OCI-LY7 (cell line): ENCODE results near the gene AGA. TPM values are rescaled to one million over a fixed set of nuclear protein-coding genes. Genes with fewer than 3 reads are reported as not detected.

ENCODE experiments used
- BruUV-seq: library from RNA; stranded (reverse); fragments of 400-500 nt; replicated peaks from 2 replicates; lab custom pipeline; 2021; lab: Mats Ljungman, UMichigan
- CTCF ChIA-PET: fragments of 300-600 bp; sonication (Branson Sonifier 250); formaldehyde crosslinking; loops from one replicate; lab custom pipeline; 2022; ENCODE audit warnings: antibody characterized with exemption; ENCODE audit not compliant: unreplicated experiment; lab: Charles Lee
- POLR2A ChIA-PET: fragments of 300-600 bp; sonication (Branson Sonifier 250); formaldehyde crosslinking; loops from one replicate; lab custom pipeline; 2022; ENCODE audit warnings: antibody characterized with exemption; lab: Charles Lee
- DNase-seq: peaks from one replicate; pipeline ENCODE4 v3.0.0-alpha.2; 2015; ENCODE audit warnings: low spot score
- H2AFZ ChIP-seq: fragments of 200-600 bp; sonication (generic), shearing (Covaris generic); 2 replicates; pipeline ENCODE4 v1.6.1; 2014; ENCODE audit warnings: mild to moderate bottlenecking, antibody characterized with exemption, low read length, moderate library complexity
- H3K27ac ChIP-seq: fragments of 200-600 bp; sonication (generic); 2 replicates; pipeline ENCODE4 v1.5.1; 2014; ENCODE audit warnings: mixed run types, low read depth, mild to moderate bottlenecking, moderate library complexity, low read length, inconsistent platforms; ENCODE audit not compliant: poor library complexity, severe bottlenecking
- H3K36me3 ChIP-seq: fragments of 200-600 bp; sonication (generic); 2 replicates; pipeline ENCODE4 v1.6.1; 2014; ENCODE audit warnings: mild to moderate bottlenecking, antibody characterized with exemption, low read length, moderate library complexity, mixed read lengths; ENCODE audit not compliant: insufficient read depth
- H3K4me1 ChIP-seq: fragments of 200-600 bp; sonication (generic); 2 replicates; pipeline ENCODE4 v1.5.1; 2014; ENCODE audit warnings: mild to moderate bottlenecking, low read length; ENCODE audit not compliant: insufficient read depth, poor library complexity, severe bottlenecking
- H3K4me2 ChIP-seq: fragments of 200-600 bp; sonication (generic); 2 replicates; pipeline ENCODE4 v1.6.1; 2014; ENCODE audit warnings: mild to moderate bottlenecking, low read length
- H3K4me3 ChIP-seq: fragments of 200-600 bp; sonication (generic); 2 replicates; pipeline ENCODE4 v1.5.1; 2014; ENCODE audit warnings: mild to moderate bottlenecking, low read depth, low read length; ENCODE audit not compliant: poor library complexity, severe bottlenecking
- H3K79me2 ChIP-seq: fragments of 200-600 bp; sonication (generic); 2 replicates; pipeline ENCODE4 v1.6.1; 2016; ENCODE audit warnings: low read depth, mild to moderate bottlenecking, low read length, moderate library complexity, mixed read lengths; ENCODE audit not compliant: insufficient read depth
- H3K9me2 ChIP-seq: fragments of 200-600 bp; sonication (generic); 2 replicates; pipeline ENCODE4 v1.6.1; 2016; ENCODE audit warnings: mild to moderate bottlenecking, low read length, mixed read lengths; ENCODE audit not compliant: insufficient read depth
- H3K9me3 ChIP-seq: fragments of 200-600 bp; sonication (generic); 2 replicates; pipeline ENCODE4 v1.6.1; 2014; ENCODE audit warnings: mild to moderate bottlenecking, mixed run types, low read length, mixed read lengths
- H4K20me1 ChIP-seq: fragments of 200-600 bp; sonication (generic); 2 replicates; pipeline ENCODE4 v1.6.1; 2014; ENCODE audit warnings: mild to moderate bottlenecking, antibody characterized with exemption, low read length, moderate library complexity, mixed read lengths; ENCODE audit not compliant: insufficient read depth
- CTCF ChIP-seq: fragments of 200-600 bp; sonication (generic); conservative IDR thresholded peaks from 2 replicates; pipeline ENCODE4 v1.5.1; 2014; ENCODE audit warnings: mild to moderate bottlenecking, antibody characterized with exemption, low read length, moderate library complexity, mixed read lengths
- EZH2phosphoT487 ChIP-seq: fragments of 200-600 bp; sonication (generic); IDR thresholded peaks from 2 replicates; pipeline ENCODE4 v1.6.1; 2018; ENCODE audit warnings: low read depth, borderline replicate concordance, mild to moderate bottlenecking, mixed run types, antibody characterized with exemption, low read length, moderate library complexity, mixed read lengths
- intact Hi-C: fragments of 100-400 bp; cut with micrococcal nuclease; formaldehyde crosslinking; loops from one replicate; pipeline ENCODE4 v1.10.0; 2022; ENCODE audit not compliant: unreplicated experiment
- total RNA-seq, 2 experiments: library from RNA; depleted of rRNA in 1 of 2; stranded (reverse); fragments of >200 nt in 1 of 2; shearing (Covaris generic) in 1 of 2; gene quantifications; 2 replicates each; pipeline ENCODE4 v1.2.3, GENCODE V29; 2014 to 2022

The AGA gene
- total RNA-seq, 2 experiments from 2014 or later: 15.5 to 23.2 TPM

- no peaks in the 10 kb centered on the region for H3K9me2 ChIP-seq
- CTCF ChIA-PET: interaction anchor here (0.8 kb wide), 1 partner anchor 151 kb away, joined by 3 read pairs; no protein-coding TSS in a partner anchor
- TF ChIP-seq EZH2phosphoT487 (no peak), CTCF (peak; percentile 58)
- H3K36me3 ChIP-seq: peaks cover 27% of the 10 kb centered on the region
- peak overlapping the region; percentile 73 for H3K4me3 ChIP-seq
- no peaks in the 10 kb centered on the region for H3K9me3 ChIP-seq
- H3K4me2 ChIP-seq: peak overlapping the region; percentile 84
- peak overlapping the region; percentile 87 for H3K27ac ChIP-seq
- TSS peak; percentile 66 for BruUV-seq
- intact Hi-C loops: no loop called here
- H4K20me1 ChIP-seq: no peaks in the 10 kb centered on the region
- peaks cover 17% of the 10 kb centered on the region for H3K4me1 ChIP-seq
- POLR2A ChIA-PET: interaction anchor here (0.7 to 2.9 kb wide), 11 partner anchors 10 to 331 kb away, joined by 3 to 27 read pairs (median 7); partner anchors contain the start of gene NEIL3
- H2AFZ ChIP-seq: peak overlapping the region; percentile 98; the same call in 1 of the 2 replicates
- H3K79me2 ChIP-seq: peaks cover 13% of the 10 kb centered on the region; the same call in 1 of the 2 replicates
- peak; percentile 79 for DNase-seq
These were observed 1.0 kb downstream of the AGA start for GRCh38 chr4:177441061-177441802.

- TF ChIP-seq EZH2phosphoT487 (no peak), CTCF (no peak)
- ChIA-PET POLR2A (interaction anchor here (1.3 kb wide), 1 partner anchor 185 kb away, joined by 3 read pairs; no protein-coding TSS in a partner anchor), CTCF (no interaction called here)
- H3K4me3 ChIP-seq: no peak overlapping the region
- no peaks in the 10 kb centered on the region for H3K9me2 ChIP-seq
- H3K4me2 ChIP-seq: no peak overlapping the region
- peaks cover 58% of the 10 kb centered on the region for H3K36me3 ChIP-seq
- BruUV-seq: no TSS peak
- peaks cover 13% of the 10 kb centered on the region; the same call in 1 of the 2 replicates for H3K79me2 ChIP-seq
- intact Hi-C loops: no loop called here
- H4K20me1 ChIP-seq: no peaks in the 10 kb centered on the region
- H3K27ac ChIP-seq: no peak overlapping the region
- no peak overlapping the region for H2AFZ ChIP-seq
- no peaks in the 10 kb centered on the region for H3K9me3 ChIP-seq
- no peak for DNase-seq
- peaks cover 13% of the 10 kb centered on the region for H3K4me1 ChIP-seq
These were observed 5.8 kb downstream of the AGA start for GRCh38 chr4:177436456-177436855.

GRCh38 chr4:177434667-177435066 is 7.6 kb downstream of the AGA start:
- no peak overlapping the region for H3K4me3 ChIP-seq
- BruUV-seq: no TSS peak
- H3K36me3 ChIP-seq: peaks cover 65% of the 10 kb centered on the region
- TF ChIP-seq CTCF: no peak
- no peak for TF ChIP-seq EZH2phosphoT487
- ChIA-PET POLR2A (interaction anchor here (1.0 to 2.2 kb wide), 3 partner anchors 8 to 26 kb away, joined by 3 to 7 read pairs (median 5); partner anchors contain the start of gene AGA), CTCF (no interaction called here)
- H3K9me2 ChIP-seq: no peaks in the 10 kb centered on the region
- no peak overlapping the region for H3K27ac ChIP-seq
- H3K4me2 ChIP-seq: no peak overlapping the region
- peaks cover under 1% of the 10 kb centered on the region for H3K4me1 ChIP-seq
- intact Hi-C loops: no loop called here
- no peak for DNase-seq
- H3K9me3 ChIP-seq: no peaks in the 10 kb centered on the region
- no peaks in the 10 kb centered on the region for H3K79me2 ChIP-seq
- no peaks in the 10 kb centered on the region for H4K20me1 ChIP-seq
- no peak overlapping the region for H2AFZ ChIP-seq
